Aorta (tissue), 5 donors: ENCODE measurements around the gene ST6GAL1. TPM values are rescaled to one million over a fixed set of nuclear protein-coding genes. Genes with fewer than 3 reads are reported as not detected.
"Not testable (repeated sequence)": the region's sequence is repeated elsewhere in the genome, so short reads cannot be mapped to it uniquely, and the experiment has no call there.

Experiments used
- ATAC-seq: fragments of 200-7000 bp; cut with Tn5 transposase; one replicate; pipeline ENCODE4 v1.9.1; 2022; ENCODE audit warnings: moderate library complexity; ENCODE audit not compliant: low FRiP score
- DNase-seq, 2 donors: peaks; one replicate each; pipeline ENCODE4 v3.0.0-alpha.2; 2020
- H3K27ac ChIP-seq, 2 donors: one replicate each; pipeline ENCODE4 v1.5.1; 2013; ENCODE audit warnings: low read length in 2 of 2, mild to moderate bottlenecking in 2 of 2, moderate library complexity in 2 of 2, control low read depth in 1 of 2, inconsistent platforms in 1 of 2, low read depth in 1 of 2
- H3K27me3 ChIP-seq, 2 donors: one replicate each; pipeline ENCODE4 v1.6.1; 2013; ENCODE audit warnings: control low read depth in 1 of 2, low read length in 1 of 2, mild to moderate bottlenecking in 1 of 2, moderate library complexity in 1 of 2; ENCODE audit not compliant: insufficient read depth in 2 of 2, control insufficient read depth in 1 of 2
- H3K36me3 ChIP-seq, 2 donors: one replicate each; pipeline ENCODE4 v1.6.1; 2013; ENCODE audit warnings: control low read depth in 1 of 2, low read length in 1 of 2, mild to moderate bottlenecking in 1 of 2; ENCODE audit not compliant: insufficient read depth in 2 of 2, control insufficient read depth in 1 of 2
- H3K4me1 ChIP-seq, 2 donors: one replicate each; pipeline ENCODE4 v1.6.1; 2013; ENCODE audit warnings: low read length in 2 of 2, control low read depth in 1 of 2, mild to moderate bottlenecking in 1 of 2, moderate library complexity in 1 of 2; ENCODE audit not compliant: insufficient read depth in 2 of 2, control insufficient read depth in 1 of 2
- H3K4me3 ChIP-seq, 2 donors: one replicate each; pipeline ENCODE4 v1.5.1; 2013; ENCODE audit warnings: low read length in 2 of 2, control low read depth in 1 of 2, mild to moderate bottlenecking in 1 of 2
- H3K9me3 ChIP-seq: one replicate; pipeline ENCODE4 v1.6.1; 2013; ENCODE audit warnings: mild to moderate bottlenecking, low read length; ENCODE audit not compliant: control insufficient read depth
- WGBS, 2 donors: extraction: QIAGEN DNeasy Blood & Tissue Kit; methylation state at CpG; one replicate each; pipeline ENCODE4 v1.1.7; 2013; 5-methylcytosine and 5-hydroxymethylcytosine counted together
- intact Hi-C, 2 donors: fragments of 100-400 bp; cut with DNase I; formaldehyde crosslinking; loops; one replicate each; pipeline versions ENCODE4 v1.14.2 to v1.15.0; 2022
- polyA plus RNA-seq, 2 donors: library from polyadenylated mRNA; stranded (reverse); fragments of 200-250 nt; gene quantifications; one replicate each; pipeline ENCODE4 v1.2.3, GENCODE V29; 2013
- total RNA-seq, 2 donors: library from RNA; stranded (reverse); fragmentation: NEBNext Ultra II Directional; extraction: Animal tissue kit (Norgen Biotek cat#: 25700); gene quantifications; one replicate each; pipeline ENCODE4 v1.2.1, GENCODE V29; 2021
- donor health status: healthy with polysubstance abuse.
- donor health status: Bipolar disorder and iron deficiency.
- donor health status: DM: no; HTN: no; CAD: no.
- donor health status: DM: no; HTN: no; CAD: no.
- donor health status: DM: yes; HTN: yes; CAD: no.

Gene ST6GAL1
- total and polyA plus RNA-seq, 4 donors, result 11.8 to 140 (median 50.4) TPM

DNA sequence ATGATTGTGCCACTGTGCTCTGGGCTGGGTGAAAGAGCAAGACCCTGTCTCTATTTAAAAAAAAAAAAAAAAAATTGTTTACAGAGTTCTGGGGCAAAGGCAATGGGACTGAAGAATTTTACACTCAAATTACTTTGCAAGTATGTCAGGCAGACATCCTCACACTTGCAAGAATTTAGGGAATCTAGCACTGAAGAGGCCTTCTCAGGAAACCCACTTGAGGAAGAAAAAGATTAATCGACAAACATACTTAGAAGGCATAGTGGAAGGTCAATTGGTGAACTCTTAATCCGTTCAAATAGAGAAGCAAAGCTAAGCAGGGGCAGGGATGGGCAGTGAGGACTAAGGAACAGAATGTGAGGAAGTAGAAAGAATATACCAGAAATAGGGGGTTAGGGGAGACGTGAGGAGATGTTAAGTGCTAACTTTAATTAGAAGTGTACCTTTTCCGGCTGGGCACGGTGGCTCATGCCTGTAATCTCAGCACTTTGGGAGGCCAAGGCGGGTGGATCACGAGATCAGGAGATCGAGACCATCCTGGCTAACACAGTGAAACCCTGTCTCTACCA is 15.0 kb downstream of the ST6GAL1 start:
- ATAC-seq (no peak), DNase-seq (no peak)
- Histone ChIP-seq H3K4me1 (no peaks in the 10 kb centered on the region), H3K27ac (no peak overlapping the region), H3K27me3 (no peaks in the 10 kb centered on the region), H3K9me3 (no peaks in the 10 kb centered on the region), H3K4me3 (no peak overlapping the region), H3K36me3 (peaks cover 2 to 4% of the 10 kb centered on the region in 2 donors)
- 94 to 95% methylated on average over 8 of the region's 8 CpGs for WGBS, 2 donors
- intact Hi-C loops, result loop anchor here in 1 of 2 donors (10.0 kb wide), 1 partner anchor 1011 kb away; the partner anchor contains the start of gene TRA2B

DNA sequence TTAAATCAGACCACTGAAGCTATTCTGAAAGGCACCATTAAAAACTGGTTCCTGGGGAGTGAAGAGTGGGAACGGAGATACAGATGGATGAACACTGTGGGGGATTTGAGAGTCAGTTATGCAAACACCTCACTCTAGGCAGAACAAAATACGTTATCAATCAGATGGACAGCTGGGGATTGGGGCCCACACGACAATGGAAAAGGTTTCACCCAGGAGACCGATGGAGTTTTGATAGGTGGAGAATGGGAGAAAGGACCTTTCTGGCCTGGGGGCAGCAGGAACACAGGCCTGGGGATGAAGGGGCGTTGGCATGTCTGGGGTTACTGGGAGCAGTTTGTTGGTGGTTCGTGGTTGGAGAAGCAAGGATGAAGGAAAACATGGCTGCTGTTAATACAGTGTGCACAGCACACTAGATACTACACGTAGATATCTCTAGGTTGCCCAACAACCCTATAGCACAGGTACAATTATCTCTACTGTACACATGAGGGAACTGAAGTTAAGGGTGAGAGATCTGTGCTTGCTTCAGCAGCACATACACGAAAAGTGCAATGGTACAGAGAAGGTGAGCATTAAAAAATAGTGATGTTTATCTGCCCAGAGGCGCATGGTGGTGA is 16.5 kb downstream of the ST6GAL1 start:
- intact Hi-C loops, result loop anchor here in 1 of 2 donors (10.0 kb wide), 1 partner anchor 1012 kb away; the partner anchor contains the start of gene TRA2B
- H3K27ac ChIP-seq, result no peak overlapping the region

DNA sequence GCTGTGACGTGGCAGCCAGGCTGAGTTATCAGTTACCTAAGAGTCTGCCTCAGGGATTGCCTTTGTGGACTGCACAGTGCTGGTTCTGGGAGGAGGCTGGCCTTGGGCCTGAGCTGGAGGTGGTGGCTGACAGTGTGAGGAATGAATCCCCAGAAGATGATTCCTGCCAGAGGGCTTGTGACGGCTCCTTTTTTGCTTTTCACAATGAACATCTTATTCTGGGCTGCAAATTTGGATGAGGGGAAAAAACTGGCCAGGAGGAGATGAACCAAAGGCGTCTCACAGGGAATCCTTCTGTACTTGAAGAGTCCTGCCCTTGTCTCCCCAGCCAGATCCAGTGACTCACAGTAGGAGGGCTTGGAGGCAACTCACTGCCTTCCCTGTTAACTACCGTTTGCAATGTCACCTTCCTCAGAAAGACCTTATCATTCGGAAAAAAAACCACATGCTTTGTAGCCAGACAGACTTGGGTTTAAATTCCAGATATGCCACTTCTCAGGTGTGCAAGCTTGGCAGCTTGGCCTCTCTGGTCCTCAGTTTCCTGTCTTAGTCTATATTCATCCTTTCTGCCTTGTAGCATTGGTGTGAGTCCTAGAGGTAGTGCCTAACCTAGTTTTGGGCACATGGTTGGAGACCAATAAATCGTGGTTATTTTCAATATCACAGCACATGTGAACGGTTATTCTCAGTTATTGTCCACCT is 19.1 kb downstream of the ST6GAL1 start:
- Histone ChIP-seq H3K36me3 (peaks cover 0 to 4% of the 10 kb centered on the region in 2 donors), H3K27me3 (no peaks in the 10 kb centered on the region), H3K9me3 (no peaks in the 10 kb centered on the region), H3K4me1 (peaks cover 2 to 7% of the 10 kb centered on the region in 2 donors), H3K27ac (peak overlapping the region in 1 of 2 donors; percentile 15), H3K4me3 (no peak overlapping the region)
- 72 to 82% methylated on average over 7 of the region's 7 CpGs for WGBS, 2 donors
- ATAC-seq (no peak), DNase-seq (no peak)
- intact Hi-C loops, result loop anchor here in 1 of 2 donors (10.0 kb wide), 1 partner anchor 1015 kb away; the partner anchor contains the start of gene TRA2B

More for the DNA sequence above, 16.5 kb downstream of the ST6GAL1 start:
- peaks cover 2 to 4% of the 10 kb centered on the region in 2 donors for H3K36me3 ChIP-seq
- H3K27me3 ChIP-seq, result no peaks in the 10 kb centered on the region
- WGBS, 2 donors, result 92 to 96% methylated on average over 9 of the region's 9 CpGs
- DNase-seq (no peak), ATAC-seq (no peak)
- no peak overlapping the region for H3K4me3 ChIP-seq
- no peaks in the 10 kb centered on the region for H3K9me3 ChIP-seq
- H3K4me1 ChIP-seq, result no peaks in the 10 kb centered on the region

DNA sequence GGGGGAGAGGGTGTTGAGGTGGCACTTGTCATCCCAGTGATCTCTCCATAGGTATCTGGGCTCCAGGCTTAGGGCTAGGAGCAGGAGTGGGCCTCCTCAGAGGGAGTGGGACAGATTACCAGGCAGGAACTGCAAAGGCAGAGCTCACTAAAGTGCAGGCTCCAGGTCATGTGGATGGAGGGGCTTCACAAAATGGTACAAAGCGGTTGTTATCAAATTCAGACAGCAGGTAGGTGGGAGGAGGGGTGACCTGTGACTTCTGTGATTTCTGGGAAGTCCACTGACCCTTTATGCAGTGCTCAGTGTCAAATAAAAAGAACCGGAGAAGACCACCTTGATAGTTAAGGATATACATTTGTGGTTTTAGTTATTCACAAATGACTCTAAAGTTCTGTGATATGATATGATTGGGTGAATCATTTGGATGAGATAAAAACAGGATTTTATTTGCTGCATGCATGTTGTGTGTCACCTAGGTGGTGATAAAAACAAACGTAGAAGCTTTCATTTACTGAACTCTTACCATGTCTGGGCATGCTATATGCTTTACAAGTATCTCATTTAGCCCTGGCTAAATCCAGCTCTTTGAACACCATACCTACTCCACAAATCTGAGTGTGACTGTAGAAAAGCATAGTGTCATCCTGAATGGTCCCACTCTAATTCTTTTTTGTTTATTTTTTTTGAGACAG is 20.2 kb downstream of the ST6GAL1 start:
- 98% methylated on average over 3 of the region's 3 CpGs for WGBS, 2 donors
- H3K4me3 ChIP-seq, result no peak overlapping the region
- intact Hi-C loops, result no loop called here
- H3K4me1 ChIP-seq, result peaks cover 2 to 7% of the 10 kb centered on the region in 2 donors
- DNase-seq (no peak), ATAC-seq (no peak)
- H3K27me3 ChIP-seq, result no peaks in the 10 kb centered on the region
- no peaks in the 10 kb centered on the region for H3K36me3 ChIP-seq
- peak overlapping the region in 1 of 2 donors; percentile 4 for H3K27ac ChIP-seq
- no peaks in the 10 kb centered on the region for H3K9me3 ChIP-seq

DNA sequence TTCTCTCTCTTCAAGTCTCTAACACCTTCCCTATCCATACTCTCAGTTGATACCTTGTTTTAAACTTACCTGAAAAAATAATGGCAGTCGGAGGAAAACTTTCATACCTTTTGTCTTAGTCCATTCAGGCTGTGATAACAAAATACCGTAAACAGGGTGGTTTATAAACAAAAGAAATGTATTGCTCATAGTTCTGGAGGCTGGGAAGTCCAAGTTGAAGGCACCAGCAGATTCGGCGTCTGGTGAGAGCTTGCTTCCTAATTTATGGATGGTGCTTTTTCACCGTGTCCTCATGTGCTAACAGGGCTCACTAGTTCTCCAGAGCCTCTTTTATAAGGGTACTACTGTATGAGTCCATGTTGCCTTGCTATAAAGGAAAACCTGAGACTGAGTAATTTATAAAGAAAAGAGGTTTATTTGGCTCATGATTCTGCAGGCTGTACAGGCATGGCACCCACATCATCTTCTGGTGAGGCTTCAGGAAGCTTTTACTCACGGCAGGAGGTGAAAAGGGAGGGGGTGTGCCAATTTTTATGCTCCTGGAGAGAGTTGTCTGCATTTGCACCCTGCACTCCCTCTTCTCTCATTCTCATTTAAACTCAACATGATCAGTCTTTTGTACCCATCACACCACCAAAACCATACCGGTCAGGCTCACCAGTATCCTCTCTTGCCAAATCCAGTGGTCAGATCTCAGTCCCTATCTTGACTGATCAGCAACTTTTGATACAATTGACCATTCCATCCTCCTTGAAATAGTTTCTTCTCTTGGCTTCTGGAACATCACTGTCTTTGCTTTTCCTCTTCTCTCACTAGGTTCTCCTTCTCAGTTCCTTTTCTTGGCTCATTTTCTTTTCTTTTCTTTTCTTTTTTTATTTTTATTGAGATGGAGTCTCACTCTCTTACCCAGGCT is 21.6 kb downstream of the ST6GAL1 start:
- no peak overlapping the region for H3K4me3 ChIP-seq
- no peaks in the 10 kb centered on the region for H3K9me3 ChIP-seq
- DNase-seq (no peak), ATAC-seq (no peak)
- intact Hi-C loops, result no loop called here
- H3K36me3 ChIP-seq, result no peaks in the 10 kb centered on the region
- H3K27me3 ChIP-seq, result no peaks in the 10 kb centered on the region
- H3K4me1 ChIP-seq, result peaks cover 4 to 11% of the 10 kb centered on the region in 2 donors
- H3K27ac ChIP-seq, result peak overlapping the region in 1 of 2 donors; percentile 32
- WGBS, 2 donors, result 96 to 97% methylated on average over 7 of the region's 7 CpGs

DNA sequence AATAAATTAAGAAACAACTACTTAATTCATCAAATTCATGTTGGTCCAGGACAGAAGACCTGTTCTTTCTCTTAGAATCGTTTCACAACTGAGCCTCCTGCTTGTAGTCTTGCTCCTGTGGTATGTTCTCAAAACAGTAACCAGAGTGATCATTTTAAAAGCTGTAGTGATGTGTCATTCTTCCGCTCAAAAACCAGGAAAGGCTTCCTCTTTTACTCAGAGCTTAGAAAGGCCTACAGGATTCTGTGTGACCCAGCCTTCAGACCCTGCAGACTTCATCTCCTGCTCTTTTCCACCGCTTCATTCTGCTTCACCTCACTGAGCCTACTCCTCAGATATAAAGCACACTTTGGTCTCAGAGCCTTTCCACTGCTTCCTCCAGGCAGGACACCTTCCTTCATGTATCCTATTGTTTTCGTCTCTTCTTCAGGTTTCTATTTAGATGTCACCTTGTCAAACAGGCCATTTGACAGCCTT is 22.7 kb downstream of the ST6GAL1 start:
- Histone ChIP-seq H3K27me3 (no peaks in the 10 kb centered on the region), H3K9me3 (no peaks in the 10 kb centered on the region), H3K4me3 (no peak overlapping the region), H3K27ac (peak overlapping the region in 1 of 2 donors; percentile 32), H3K36me3 (no peaks in the 10 kb centered on the region), H3K4me1 (peaks cover 4 to 14% of the 10 kb centered on the region in 2 donors)
- ATAC-seq (no peak), DNase-seq (no peak)
- intact Hi-C loops, result no loop called here
- 57 to 60% methylated on average over 4 of the region's 4 CpGs for WGBS, 2 donors

DNA sequence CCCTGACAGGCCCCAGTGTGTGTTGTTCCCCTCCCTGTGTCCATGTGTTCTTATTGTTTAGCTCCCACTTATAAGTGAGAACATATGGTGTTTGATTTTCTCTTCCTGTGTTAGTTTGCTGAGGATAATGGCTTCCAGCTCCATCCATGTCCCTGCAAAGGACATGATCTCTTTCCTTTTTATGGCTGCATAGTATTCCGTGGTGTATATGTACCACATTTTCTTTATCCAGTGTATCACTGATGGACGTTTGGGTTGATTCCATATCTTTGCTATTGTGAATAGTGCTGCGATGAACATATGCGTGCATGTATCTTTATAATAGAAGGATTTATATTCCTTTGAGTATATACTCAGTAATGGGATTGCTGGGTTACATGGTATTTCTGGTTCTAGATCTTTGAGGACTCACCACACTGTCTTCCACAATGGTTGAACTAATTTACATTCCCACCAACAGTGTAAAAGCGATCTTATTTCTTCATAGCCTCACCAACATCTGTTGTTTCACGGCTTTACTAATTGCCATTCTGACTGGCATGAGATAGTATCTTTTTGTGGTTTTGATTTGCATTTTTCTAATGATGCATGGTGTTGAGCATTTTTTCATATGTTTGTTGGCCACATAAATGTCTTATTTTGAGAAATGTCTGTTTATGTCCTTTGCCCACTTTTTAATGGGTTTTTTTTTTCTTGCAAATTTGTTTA is 23.8 kb downstream of the ST6GAL1 start:
- H3K27me3 ChIP-seq, intact Hi-C loops, H3K36me3 ChIP-seq, H3K4me3 ChIP-seq, H3K9me3 ChIP-seq, H3K27ac ChIP-seq, ATAC-seq, DNase-seq: not testable (repeated sequence)
- H3K4me1 ChIP-seq, result peaks cover 4 to 14% of the 10 kb centered on the region in 2 donors
- 79 to 80% methylated on average over 6 of the region's 6 CpGs for WGBS, 2 donors
